HS-5 (cell line): ENCODE measurements around the gene BICD2.

Experiments used
- DNase-seq: peaks from one replicate; pipeline ENCODE4 v3.0.0-alpha.2; 2012; ENCODE audit warnings: low read depth

BICD2 gene

GRCh38 chr9:92714787-92715487 is 49.7 kb downstream of the BICD2 start:
- no peak for DNase-seq

DNA sequence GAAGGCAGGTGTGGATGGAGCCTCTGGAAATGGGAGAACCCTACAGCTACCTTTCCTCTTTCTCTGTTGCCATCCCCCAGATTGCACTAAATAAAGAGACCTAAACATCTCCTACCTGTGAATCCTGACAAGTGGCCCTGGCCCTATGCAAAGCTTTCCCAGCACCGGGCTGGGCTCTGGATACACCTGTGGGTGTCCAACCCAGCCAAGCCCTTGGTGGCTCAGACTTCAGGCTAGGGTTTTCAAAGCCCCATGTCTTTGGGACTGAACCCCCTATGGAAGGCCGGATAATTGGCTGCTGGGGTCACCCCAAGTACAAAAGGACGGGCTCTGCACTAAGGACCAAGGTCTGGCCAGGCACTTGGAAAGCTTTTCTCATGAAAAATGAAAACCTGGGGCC is 50.6 kb downstream of the BICD2 start:
- DNase-seq: no peak

DNA sequence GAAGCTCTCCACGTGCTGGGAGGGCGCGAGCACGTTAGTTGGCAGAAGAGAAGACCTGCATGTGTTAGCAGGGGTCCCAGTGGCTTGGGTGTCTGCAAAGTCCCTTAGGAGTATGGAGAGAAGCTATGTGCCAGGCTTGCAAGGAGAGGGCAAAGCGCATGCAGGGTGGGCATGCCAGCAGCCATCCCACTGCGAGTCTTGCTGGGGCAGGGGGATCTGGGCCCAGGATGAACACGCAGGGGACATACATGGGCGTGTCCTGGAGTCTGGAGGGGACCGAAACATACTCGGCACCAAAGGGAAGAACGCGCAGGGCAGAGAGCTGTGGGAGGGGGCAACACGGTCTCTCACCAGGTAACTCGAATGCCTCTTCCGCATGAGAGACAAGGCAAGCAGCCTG is 51.1 kb downstream of the BICD2 start:
- no peak for DNase-seq

- DNase-seq: no peak
Observed at GRCh38 chr9:92712767-92713166, 51.9 kb downstream of the BICD2 start.

- DNase-seq: no peak
Observed at GRCh38 chr9:92711844-92712243, 52.8 kb downstream of the BICD2 start.

GRCh38 chr9:92711146-92711545 is 53.5 kb downstream of the BICD2 start:
- DNase-seq: no peak

GRCh38 chr9:92710368-92710767 is 54.3 kb downstream of the BICD2 start:
- no peak for DNase-seq

- no peak for DNase-seq
Observed at GRCh38 chr9:92709954-92710353, 54.7 kb downstream of the BICD2 start.

DNA sequence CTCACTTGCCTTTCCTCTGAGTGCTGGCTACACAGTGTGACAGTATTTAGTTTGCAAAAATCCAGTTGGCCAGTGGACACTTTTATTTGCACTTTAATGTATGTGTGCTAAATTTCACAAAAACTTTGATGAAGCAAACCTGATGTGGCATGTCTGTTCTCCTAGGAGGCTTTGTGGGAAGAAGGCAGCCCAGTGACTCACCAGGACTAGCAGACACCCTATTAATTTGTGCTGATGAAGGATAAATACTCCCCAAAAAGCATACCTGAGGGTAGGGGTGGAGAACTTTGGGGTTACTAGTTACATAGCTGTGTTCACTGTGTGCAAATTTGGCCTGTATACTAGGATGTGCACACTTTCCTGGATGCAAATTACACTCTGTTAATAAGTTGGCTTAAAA is 55.4 kb downstream of the BICD2 start:
- no peak for DNase-seq

- no peak for DNase-seq
Observed at GRCh38 chr9:92707530-92707929, 57.1 kb downstream of the BICD2 start.

- no peak for DNase-seq
Observed at GRCh38 chr9:92706218-92706940, 58.3 kb downstream of the BICD2 start.

GRCh38 chr9:92704528-92704927 is 60.1 kb downstream of the BICD2 start:
- DNase-seq: no peak

DNA sequence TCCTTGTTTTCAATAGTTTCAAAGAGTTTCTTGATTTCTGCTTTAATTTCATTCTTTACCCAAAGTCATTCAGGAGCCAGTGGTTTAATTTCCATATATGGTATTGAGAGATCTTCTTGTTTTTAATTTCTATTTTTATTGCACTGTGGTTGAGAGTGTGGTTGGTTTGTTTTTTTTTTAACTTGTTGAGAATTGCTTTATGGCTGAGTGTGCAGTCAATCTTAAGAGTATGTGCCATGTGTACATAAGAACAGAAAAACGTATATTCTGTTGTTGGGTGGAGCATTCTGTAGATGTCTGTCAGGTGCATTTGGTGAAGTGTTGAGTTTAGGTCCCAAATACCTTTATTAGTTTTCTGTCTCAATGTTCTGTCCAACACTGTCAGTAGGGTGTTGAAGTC is 68.0 kb downstream of the BICD2 start:
- DNase-seq: no peak

GRCh38 chr9:92686954-92687353 is 77.7 kb downstream of the BICD2 start:
- no peak for DNase-seq

GRCh38 chr9:92685022-92685421 is 79.6 kb downstream of the BICD2 start:
- no peak for DNase-seq

GRCh38 chr9:92682269-92682668 is 82.4 kb downstream of the BICD2 start:
- DNase-seq: no peak

DNA sequence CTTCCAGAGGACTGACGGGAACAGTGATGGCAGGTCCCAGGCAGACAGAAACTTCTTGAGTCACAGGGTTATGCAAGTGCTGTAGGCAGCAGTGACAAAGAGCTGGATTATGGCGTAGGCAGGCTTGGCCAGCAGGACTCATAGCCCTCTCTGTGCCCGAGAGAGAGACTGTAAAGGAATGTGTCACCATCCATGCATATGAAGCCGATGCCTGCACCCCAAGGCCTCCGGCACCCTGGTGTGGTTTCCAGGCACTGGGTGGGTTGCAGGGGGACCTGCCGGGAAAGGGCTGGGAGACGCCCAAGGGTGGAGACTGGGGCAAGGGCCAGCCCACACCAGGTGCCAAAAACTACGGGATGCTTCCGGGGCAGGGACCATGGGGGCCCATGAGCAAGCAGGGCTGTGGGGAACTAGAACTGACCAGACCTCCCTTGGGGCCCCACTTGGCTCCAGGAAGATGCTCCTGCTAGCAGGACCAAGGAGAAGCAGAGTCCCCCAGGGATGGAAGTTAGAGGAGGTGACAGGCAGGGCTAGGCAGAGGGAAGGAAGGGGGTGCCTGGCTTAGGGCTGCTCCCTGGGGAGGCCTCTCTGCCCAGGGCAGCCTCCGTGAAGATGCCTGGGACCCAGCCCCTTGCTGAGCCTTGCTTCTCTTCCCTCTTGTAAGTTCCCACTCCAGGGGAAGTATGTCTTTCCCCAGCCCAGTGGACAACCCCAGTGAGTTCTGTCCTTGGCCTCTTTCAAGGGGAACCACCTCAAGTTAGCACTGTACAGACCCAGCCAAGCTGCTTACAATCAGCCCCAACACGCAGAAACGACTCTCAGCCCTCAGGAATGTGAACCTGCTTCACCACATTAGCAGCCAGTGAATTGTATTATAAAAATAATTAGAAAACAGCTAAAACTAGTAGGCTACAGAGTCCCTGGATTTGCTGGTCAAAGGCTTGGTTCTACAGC is 84.2 kb downstream of the BICD2 start:
- DNase-seq: no peak

- no peak for DNase-seq
Observed at GRCh38 chr9:92679413-92680165, 85.0 kb downstream of the BICD2 start.

DNA sequence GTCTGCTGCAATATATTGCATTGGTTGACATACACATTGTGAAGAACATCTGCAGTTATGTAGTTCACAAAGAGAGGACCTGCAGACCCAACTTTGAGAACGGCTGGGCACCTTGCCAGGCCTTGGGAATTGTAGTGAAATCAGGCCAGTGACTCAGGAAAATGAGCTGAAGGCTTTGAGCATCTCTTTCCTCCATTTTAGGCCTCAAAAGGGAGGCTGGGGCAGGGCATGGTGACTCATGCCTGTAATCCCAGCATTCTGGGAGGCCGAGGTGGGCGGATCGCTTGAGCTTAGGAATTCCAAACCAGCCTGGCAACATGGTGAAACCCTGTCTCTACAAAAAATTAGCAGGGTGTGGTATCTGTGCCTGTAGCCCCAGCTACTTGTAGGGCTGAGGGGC is 93.3 kb downstream of the BICD2 start:
- peak; percentile 71 for DNase-seq

DNA sequence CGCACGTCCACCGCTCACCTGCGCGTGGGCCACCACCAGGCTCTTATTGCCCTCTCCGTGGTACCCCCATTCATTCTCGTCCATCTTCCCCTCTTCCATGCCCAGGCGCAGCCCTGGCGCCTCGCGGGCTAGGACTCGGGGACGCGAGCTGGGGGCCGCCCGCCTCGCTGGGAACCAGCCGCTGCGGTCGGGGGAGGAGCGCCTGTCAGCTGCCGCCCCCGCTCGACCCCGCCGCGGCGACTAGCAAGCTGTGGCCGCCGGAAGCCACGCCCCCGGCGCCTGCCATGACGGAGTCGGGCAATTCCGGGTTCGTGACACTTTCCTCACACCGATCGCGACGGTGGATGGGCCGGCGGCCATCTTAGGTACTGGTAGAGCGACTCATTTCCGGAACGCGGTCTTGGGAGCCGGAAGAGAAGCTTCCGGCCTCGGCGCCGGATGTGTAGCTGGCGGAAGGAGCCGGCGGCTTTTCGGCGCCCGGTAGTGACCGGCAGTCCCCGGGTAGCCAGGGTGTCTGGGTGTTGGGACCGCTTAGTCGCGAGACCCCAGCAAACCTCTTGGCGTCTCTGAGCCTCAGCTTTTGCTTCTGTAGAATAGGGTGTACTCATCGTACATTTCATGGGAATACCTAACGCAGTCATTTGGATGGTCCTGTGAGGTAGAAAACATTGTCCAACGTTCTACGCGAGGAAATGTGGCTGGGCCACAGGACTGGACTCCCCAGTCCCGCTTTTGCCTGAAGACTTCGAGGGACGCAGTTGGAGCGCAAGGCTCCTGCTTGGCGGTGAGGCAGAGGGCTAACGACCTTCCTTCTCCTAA is 94.5 kb downstream of the BICD2 start, which contains the start of gene IPPK:
Gene IPPK, minus strand, starts transcription at position 242 of the 819 bp plus-strand sequence. Its CDS starts 143 bp downstream, at position 99.
- peak; percentile 95 for DNase-seq

- DNase-seq: no peak
Observed at GRCh38 chr9:92669527-92669889, 95.1 kb downstream of the BICD2 start.
